Sciatic nerve (tissue), 2 donors: ENCODE measurements around the gene KRT4. TPM values are rescaled to one million over a fixed set of nuclear protein-coding genes. Genes with fewer than 3 reads are reported as not detected.
"Not testable (repeated sequence)": the region's sequence is repeated elsewhere in the genome, so short reads cannot be mapped to it uniquely, and the experiment has no call there.

Source experiments
- ATAC-seq: fragments of 200-7000 bp; cut with Tn5 transposase; one replicate; pipeline ENCODE4 v1.9.1; 2020; ENCODE audit warnings: mild to moderate bottlenecking, moderate library complexity
- DNase-seq: peaks from one replicate; pipeline ENCODE4 v3.0.0-alpha.2; 2020; ENCODE audit warnings: low spot score
- intact Hi-C: fragments of 100-400 bp; cut with DNase I; formaldehyde crosslinking; loops from one replicate; pipeline ENCODE4 v1.14.2; 2022
- total RNA-seq: library from RNA; stranded (reverse); fragmentation: NEBNext Ultra II Directional; extraction: Animal tissue kit (Norgen Biotek cat#: 25700); gene quantifications from one replicate; pipeline ENCODE4 v1.2.1, GENCODE V29; 2021
- donor health status: DM: no; HTN: no; CAD: no.
- donor health status: DM: no; HTN: no; CAD: no.

KRT4 gene
- total RNA-seq, 1 donor from 2014 or later: not detected

DNA sequence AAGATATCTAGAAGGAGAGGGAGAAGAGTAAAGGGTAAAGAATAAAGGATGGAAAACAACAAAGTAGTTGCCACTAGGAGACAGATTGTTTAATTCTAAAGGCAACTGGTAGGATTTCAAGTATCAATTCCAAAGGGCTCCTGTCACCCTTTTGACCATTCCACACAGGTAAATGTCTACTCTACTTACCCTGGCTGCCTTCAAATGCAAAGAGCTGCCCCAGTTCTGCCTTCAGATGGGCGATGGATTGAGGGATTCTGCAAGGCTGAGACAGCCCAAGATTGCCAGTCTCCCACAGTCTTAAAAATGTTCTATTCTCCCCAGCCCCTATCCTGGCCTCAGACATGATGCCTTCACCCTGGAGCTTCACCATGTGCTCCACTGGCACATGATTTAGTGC, 48.2 kb downstream of the KRT4 start:
- intact Hi-C loops: no loop called here
- ATAC-seq (no peak), DNase-seq (no peak)

GRCh38 chr12:52763991-52764390, 49.9 kb downstream of the KRT4 start:
- intact Hi-C loops: no loop called here
- DNase-seq (no peak), ATAC-seq (no peak)

GRCh38 chr12:52763036-52763659, 50.8 kb downstream of the KRT4 start:
- DNase-seq (no peak), ATAC-seq (no peak)
- intact Hi-C loops: no loop called here

- ATAC-seq: no peak
Observed at GRCh38 chr12:52761802-52762201, 52.1 kb downstream of the KRT4 start.

DNA sequence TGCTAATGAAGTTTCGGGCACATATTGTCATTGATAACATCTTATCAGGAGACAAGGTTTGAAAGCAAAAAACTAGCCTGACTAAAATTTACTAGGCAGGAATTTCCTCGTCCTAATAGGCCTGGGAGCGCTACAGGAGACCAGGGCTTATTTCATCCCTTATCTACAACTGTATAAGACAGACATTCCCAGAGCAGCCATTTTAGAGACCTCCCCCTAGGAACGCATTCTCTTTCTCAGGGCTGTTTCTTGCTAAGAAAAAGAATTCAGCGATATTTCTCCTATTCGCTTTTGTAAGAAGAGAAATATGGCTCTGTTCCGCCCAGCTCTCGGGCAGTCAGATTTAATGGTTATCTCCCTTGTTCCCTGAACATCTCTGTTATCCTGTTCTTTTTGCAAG, 52.7 kb downstream of the KRT4 start:
- ATAC-seq, DNase-seq, intact Hi-C loops: not testable (repeated sequence)

More at GRCh38 chr12:52761802-52762201, 52.1 kb downstream of the KRT4 start:
- intact Hi-C loops: no loop called here
- no peak for DNase-seq

DNA sequence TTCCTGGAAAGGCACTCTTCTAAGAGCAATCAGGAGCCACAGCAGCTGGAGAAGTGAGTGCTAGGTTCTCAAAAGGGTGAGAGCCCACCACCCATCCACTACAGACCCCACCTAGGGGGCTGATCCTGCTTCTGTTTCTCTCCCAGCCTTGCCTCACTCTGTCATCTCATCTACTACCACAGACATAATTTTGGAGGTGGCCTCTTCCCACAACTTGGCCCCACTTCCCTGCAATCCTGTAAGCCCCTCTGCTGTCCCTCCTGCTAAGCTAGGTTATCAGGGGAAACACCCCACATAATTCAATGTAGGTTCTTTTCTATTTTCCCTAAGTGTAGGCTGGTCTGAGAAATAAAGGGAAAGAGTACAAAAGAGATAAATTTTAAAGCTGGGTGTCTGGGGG, 53.3 kb downstream of the KRT4 start:
- DNase-seq (no peak), ATAC-seq (no peak)
- intact Hi-C loops: no loop called here

DNA sequence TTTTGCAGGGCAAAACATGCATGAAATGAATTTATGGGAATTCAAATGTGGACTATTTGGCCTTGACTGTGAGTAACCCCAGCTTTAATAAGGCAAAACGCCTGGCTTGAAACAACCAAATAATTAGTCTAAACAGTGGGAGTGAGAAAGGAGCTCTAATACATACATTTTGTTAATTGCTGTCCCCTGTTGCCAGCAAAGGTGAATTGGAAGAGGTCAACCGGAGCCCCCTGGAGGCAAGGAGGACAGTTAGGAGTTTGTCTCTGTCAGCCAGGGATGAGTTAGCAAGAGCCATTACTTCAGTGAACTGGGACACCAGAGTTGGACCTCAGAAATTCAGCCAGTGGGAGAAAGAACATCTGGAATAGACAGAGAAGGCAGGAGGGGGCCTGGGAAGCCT, 54.2 kb downstream of the KRT4 start:
- ATAC-seq: no peak
- intact Hi-C loops: no loop called here
- no peak for DNase-seq

- ATAC-seq (no peak), DNase-seq (no peak)
- intact Hi-C loops: no loop called here
Observed at GRCh38 chr12:52759218-52759617, 54.7 kb downstream of the KRT4 start.

DNA sequence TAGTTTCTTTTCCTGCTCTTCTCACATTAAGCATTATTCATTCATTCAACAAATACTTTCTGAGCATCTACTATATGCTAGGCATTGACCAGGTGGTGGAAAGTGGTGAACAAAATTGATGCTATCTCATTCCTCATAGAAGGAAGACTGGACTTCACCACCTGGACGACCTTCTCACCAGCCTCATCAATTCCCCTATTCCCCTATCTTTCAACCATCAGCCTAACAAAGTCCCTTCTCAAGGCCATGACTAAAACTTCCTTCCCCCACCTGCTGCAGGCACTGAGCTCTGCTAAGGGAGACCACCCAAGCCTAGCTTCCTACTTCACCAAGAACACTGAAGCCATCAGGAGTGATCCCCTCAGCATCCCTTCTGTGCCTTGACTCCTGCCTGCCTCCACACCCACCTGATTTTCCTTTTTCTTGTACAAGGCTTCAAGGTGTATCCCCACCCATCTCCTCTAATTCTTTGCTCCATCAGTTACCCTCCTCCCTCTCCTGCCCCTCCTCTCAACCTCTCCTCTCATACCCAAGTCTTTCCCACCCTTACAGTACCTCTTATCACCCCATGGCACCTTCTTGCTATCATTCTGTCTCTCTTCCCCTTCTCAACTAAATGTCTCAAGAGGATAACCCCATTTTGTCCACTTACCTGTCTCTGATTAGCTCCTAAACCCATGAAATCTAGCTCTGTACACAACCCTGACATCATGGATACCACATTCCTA, 56.3 kb downstream of the KRT4 start:
- intact Hi-C loops: no loop called here
- DNase-seq: no peak

More for the DNA sequence above, 56.3 kb downstream of the KRT4 start:
- ATAC-seq: no peak

Other genes with a start within 250 kb of the KRT4 start
- not detected for gene KRT74, start 240.3 kb downstream of the KRT4 start, total RNA-seq
- 0.18 TPM for gene KRT72, start 212.7 kb downstream of the KRT4 start, total RNA-seq
- gene KRT73, start 195.6 kb downstream of the KRT4 start, total RNA-seq: not detected
- not detected for gene KRT2, start 161.9 kb downstream of the KRT4 start, total RNA-seq
- 1.3 TPM for gene KRT1, start 133.7 kb downstream of the KRT4 start, total RNA-seq
- gene KRT77, start 110.6 kb downstream of the KRT4 start, total RNA-seq: not detected
- not detected for gene KRT76, start 36.8 kb downstream of the KRT4 start, total RNA-seq
- gene KRT3, start 18.0 kb downstream of the KRT4 start, total RNA-seq: not detected
- not detected for gene KRT79, start 20.2 kb upstream of the KRT4 start, total RNA-seq
- gene KRT78, start 34.9 kb upstream of the KRT4 start, total RNA-seq: not detected
- gene KRT8, start 91.0 kb upstream of the KRT4 start, total RNA-seq: 9.6 TPM
- 8.8 TPM for gene KRT18, start 135.0 kb upstream of the KRT4 start, total RNA-seq
- gene EIF4B, start 192.3 kb upstream of the KRT4 start, total RNA-seq: 522 TPM
- gene TNS2, start 235.9 kb upstream of the KRT4 start, total RNA-seq: 265 TPM